ENCODE results near the gene CHST8.
A peak's percentile ranks its signal among the peaks of the same experiment; 100 is the strongest.

The CHST8 gene

GRCh38 chr19:33746159-33746558 lies 124.4 kb downstream of the CHST8 start:
- DNase-seq: no peak

- no peak for DNase-seq
These were observed 125.5 kb downstream of the CHST8 start for GRCh38 chr19:33747273-33747672.

- DNase-seq: no peak
These were observed 126.5 kb downstream of the CHST8 start for GRCh38 chr19:33748231-33748630.

GRCh38 chr19:33749016-33749415 lies 127.3 kb downstream of the CHST8 start:
- no peak for DNase-seq

GRCh38 chr19:33749619-33750175 lies 127.9 kb downstream of the CHST8 start:
- DNase-seq: no peak

- DNase-seq: no peak
These were observed 129.1 kb downstream of the CHST8 start for GRCh38 chr19:33750587-33751435.

GRCh38 chr19:33751436-33751770 lies 129.7 kb downstream of the CHST8 start:
- DNase-seq: no peak

GRCh38 chr19:33752018-33752800 lies 130.5 kb downstream of the CHST8 start:
- DNase-seq: no peak

GRCh38 chr19:33752945-33753344 lies 131.2 kb downstream of the CHST8 start:
- no peak for DNase-seq

GRCh38 chr19:33754361-33754760 lies 132.6 kb downstream of the CHST8 start:
- no peak for DNase-seq

- DNase-seq: no peak
These were observed 133.6 kb downstream of the CHST8 start for GRCh38 chr19:33755099-33756035.

- DNase-seq: no peak
These were observed 134.4 kb downstream of the CHST8 start for GRCh38 chr19:33756177-33756576.

GRCh38 chr19:33758541-33759013 lies 136.8 kb downstream of the CHST8 start:
- DNase-seq: no peak

- DNase-seq: no peak
These were observed 137.6 kb downstream of the CHST8 start for GRCh38 chr19:33759356-33759755.

- no peak for DNase-seq
These were observed 142.0 kb downstream of the CHST8 start for GRCh38 chr19:33763633-33764371.

GRCh38 chr19:33766623-33767022 lies 144.9 kb downstream of the CHST8 start:
- DNase-seq: no peak

- peak; percentile 89 for DNase-seq
These were observed 146.2 kb downstream of the CHST8 start for GRCh38 chr19:33767898-33768413.

GRCh38 chr19:33769208-33769607 lies 147.5 kb downstream of the CHST8 start:
- DNase-seq: no peak

- DNase-seq: no peak
These were observed 148.4 kb downstream of the CHST8 start for GRCh38 chr19:33770107-33770506.

GRCh38 chr19:33771384-33772101 lies 149.8 kb downstream of the CHST8 start:
- peak; percentile 84 for DNase-seq
